GM19395 (cell line): ENCODE data around the gene MXI1.
"Not testable (repeated sequence)": the region's sequence is repeated elsewhere in the genome, so short reads cannot be mapped to it uniquely, and the experiment has no call there.

Experiments used
- ATAC-seq: cut with Tn5 transposase; IDR thresholded peaks from one replicate; pipeline ENCODE4 v1.9.1; 2021; ENCODE audit warnings: mild to moderate bottlenecking, moderate library complexity; ENCODE audit not compliant: unreplicated experiment

MXI1 gene

GRCh38 chr10:110311357-110311949 lies 104.0 kb downstream of the MXI1 start:
- ATAC-seq = peak; percentile 58

- no peak for ATAC-seq
Measured at GRCh38 chr10:110312206-110312605, 104.8 kb downstream of the MXI1 start.

GRCh38 chr10:110313674-110314073 lies 106.3 kb downstream of the MXI1 start:
- ATAC-seq = no peak

GRCh38 chr10:110317866-110318850 lies 110.8 kb downstream of the MXI1 start:
- peak; percentile 69 for ATAC-seq

- no peak for ATAC-seq
Measured at GRCh38 chr10:110321869-110322620, 114.6 kb downstream of the MXI1 start.

GRCh38 chr10:110323503-110323902 lies 116.1 kb downstream of the MXI1 start:
- no peak for ATAC-seq

- peak; percentile 65 for ATAC-seq
Measured at GRCh38 chr10:110324201-110324804, 116.9 kb downstream of the MXI1 start.

- peak; percentile 65 for ATAC-seq
Measured at GRCh38 chr10:110324805-110325280, 117.4 kb downstream of the MXI1 start.

GRCh38 chr10:110326351-110327032 lies 119.1 kb downstream of the MXI1 start:
- no peak for ATAC-seq

- ATAC-seq = no peak
Measured at GRCh38 chr10:110327262-110327914, 120.0 kb downstream of the MXI1 start.

- no peak for ATAC-seq
Measured at GRCh38 chr10:110330675-110331074, 123.3 kb downstream of the MXI1 start.

GRCh38 chr10:110331226-110331795 lies 123.9 kb downstream of the MXI1 start:
- ATAC-seq = not testable (repeated sequence)

GRCh38 chr10:110334061-110334656 lies 126.8 kb downstream of the MXI1 start:
- ATAC-seq = no peak

- no peak for ATAC-seq
Measured at GRCh38 chr10:110335314-110336064, 128.1 kb downstream of the MXI1 start.

GRCh38 chr10:110336111-110336721 lies 128.8 kb downstream of the MXI1 start:
- no peak for ATAC-seq
